Endothelial cell of umbilical vein (primary cell): Measurements from ENCODE around the gene LHX3. TPM values are rescaled to one million over a fixed set of nuclear protein-coding genes. Genes with fewer than 3 reads are reported as not detected.

Experiments
- BruUV-seq: library from RNA; stranded (reverse); fragments of 400-500 nt; replicated peaks from 2 replicates; lab custom pipeline; 2021; lab: Mats Ljungman, UMichigan
- CTCF ChIA-PET: fragments of 300-600, 350-600 bp; sonication (Branson Sonifier 250); formaldehyde crosslinking; loops from one replicate; lab custom pipeline; 2021; ENCODE audit warnings: antibody characterized with exemption, inconsistent platforms; lab: Charles Lee
- POLR2A ChIA-PET: fragments of 300-600, 350-600 bp; sonication (Branson Sonifier 250); formaldehyde crosslinking; loops from one replicate; lab custom pipeline; 2021; ENCODE audit warnings: antibody characterized with exemption, inconsistent platforms; lab: Charles Lee
- DNase-seq: peaks from one replicate; pipeline ENCODE4 v3.0.0-alpha.2; 2011; ENCODE audit warnings: low read depth, low spot score
- FAIRE-seq: peaks from 2 replicates; lab custom pipeline; 2011; peaks lifted over from hg19 to GRCh38; lab: Jason Lieb, UNC
- H2AFZ ChIP-seq: 2 replicates; pipeline ENCODE4 v1.6.0; 2012; ENCODE audit warnings: low read depth, low read length, control low read depth, inconsistent platforms
- H3K27ac ChIP-seq: 2 replicates; pipeline ENCODE4 v1.5.1; 2011; ENCODE audit warnings: low read depth, mild to moderate bottlenecking, control low read depth, low read length, moderate library complexity; ENCODE audit not compliant: insufficient read depth
- H3K27me3 ChIP-seq, 2 experiments: 2 replicates each; pipeline versions ENCODE4 v1.6.0 to v1.6.1; 2011; ENCODE audit warnings: low read length in 2 of 2, mixed read lengths in 1 of 2; ENCODE audit not compliant: control insufficient read depth in 2 of 2, insufficient read depth in 2 of 2
- H3K36me3 ChIP-seq, 2 experiments: 2 replicates in 1 of 2; 3 replicates in 1 of 2; pipeline ENCODE4 v1.5.1; 2011; ENCODE audit warnings: low read length in 2 of 2, mild to moderate bottlenecking in 1 of 2, moderate library complexity in 1 of 2; ENCODE audit not compliant: control insufficient read depth in 2 of 2, insufficient read depth in 2 of 2; ENCODE audit errors: extremely low read depth in 1 of 2
- H3K4me1 ChIP-seq: 3 replicates; pipeline ENCODE4 v1.5.1; 2011; ENCODE audit warnings: mild to moderate bottlenecking, low read length; ENCODE audit not compliant: control insufficient read depth, insufficient read depth; ENCODE audit errors: extremely low read depth
- H3K4me2 ChIP-seq: 2 replicates; pipeline ENCODE4 v1.6.1; 2011; ENCODE audit warnings: low read length, control low read depth, mixed read lengths; ENCODE audit not compliant: insufficient read depth
- H3K4me3 ChIP-seq, 3 experiments: fragments of 200-600 bp in 1 of 3; sonication (generic), shearing (Covaris generic) in 1 of 3; replicated peaks in 1 of 3; 2 replicates each; pipeline ENCODE4 v1.5.1; 2011 to 2016; ENCODE audit warnings: control low read depth in 3 of 3, low read length in 3 of 3, mild to moderate bottlenecking in 2 of 3, inconsistent platforms in 1 of 3, low read depth in 1 of 3, moderate library complexity in 1 of 3; ENCODE audit not compliant: insufficient read depth in 1 of 3
- H3K79me2 ChIP-seq: 2 replicates; pipeline ENCODE4 v1.6.0; 2012; ENCODE audit warnings: low read length, inconsistent platforms; ENCODE audit not compliant: control insufficient read depth, insufficient read depth
- H3K9ac ChIP-seq: replicated peaks from 2 replicates; pipeline ENCODE3; 2011; ENCODE audit warnings: low read length, control low read depth; ENCODE audit not compliant: insufficient read depth; ENCODE audit errors: extremely low read depth
- H3K9me1 ChIP-seq: replicated peaks from 3 replicates; pipeline ENCODE4 v1.6.0; 2011; ENCODE audit warnings: mild to moderate bottlenecking, low read length; ENCODE audit not compliant: control insufficient read depth, insufficient read depth; ENCODE audit errors: extremely low read depth
- H3K9me3 ChIP-seq: replicated peaks from 2 replicates; pipeline ENCODE4 v1.5.1; 2012; ENCODE audit warnings: low read length, inconsistent platforms; ENCODE audit not compliant: control insufficient read depth, insufficient read depth
- H4K20me1 ChIP-seq: replicated peaks from 2 replicates; pipeline ENCODE3; 2011; ENCODE audit warnings: mild to moderate bottlenecking, low read length; ENCODE audit not compliant: control insufficient read depth, insufficient read depth; ENCODE audit errors: extremely low read depth
- CTCF ChIP-seq, 2 donors: IDR thresholded peaks; 1 replicate in 1 of 2; 2 replicates in 1 of 2; pipeline ENCODE4 v1.5.1; 2011; ENCODE audit warnings: low read length in 2 of 2, mild to moderate bottlenecking in 2 of 2, moderate library complexity in 2 of 2, control low read depth in 1 of 2, inconsistent platforms in 1 of 2, low read depth in 1 of 2; ENCODE audit not compliant: insufficient read depth in 1 of 2; ENCODE audit errors: extremely low read depth in 1 of 2
- EZH2 ChIP-seq: IDR thresholded peaks from 2 replicates; pipeline ENCODE4 v1.6.1; 2012; ENCODE audit warnings: borderline replicate concordance, low read depth, mild to moderate bottlenecking, moderate library complexity, low read length, inconsistent platforms; ENCODE audit not compliant: severe bottlenecking
- FOS ChIP-seq: IDR thresholded peaks from 2 replicates; pipeline ENCODE4 v1.6.1; 2011; ENCODE audit warnings: mild to moderate bottlenecking, low read length, moderate library complexity, borderline replicate concordance; ENCODE audit not compliant: insufficient read depth
- GATA2 ChIP-seq: IDR thresholded peaks from 2 replicates; pipeline ENCODE4 v1.7.0; 2011; ENCODE audit warnings: low read depth, mild to moderate bottlenecking, moderate library complexity, mixed read lengths, low read length; ENCODE audit not compliant: insufficient read length, insufficient read depth
- JUN ChIP-seq: IDR thresholded peaks from 2 replicates; pipeline ENCODE4 v1.6.1; 2011; ENCODE audit warnings: borderline replicate concordance, low read depth; ENCODE audit not compliant: insufficient read length, insufficient read depth
- MYC ChIP-seq: IDR thresholded peaks from one replicate; pipeline ENCODE4 v1.6.1; 2011; ENCODE audit warnings: mild to moderate bottlenecking, low read depth, low read length
- POLR2A ChIP-seq: IDR thresholded peaks from 2 replicates; pipeline ENCODE4 v1.6.1; 2012; ENCODE audit warnings: low read depth, mild to moderate bottlenecking, control low read depth, low read length
- POLR2AphosphoS5 ChIP-seq: IDR thresholded peaks from 2 replicates; pipeline ENCODE4 v1.6.1; 2012; ENCODE audit warnings: low read depth, mild to moderate bottlenecking, control low read depth, low read length, moderate library complexity; ENCODE audit not compliant: insufficient read depth
- dilution Hi-C: fragments of 300-500 bp; cut with MboI; formaldehyde crosslinking; loops from one replicate; pipeline ENCODE4 v1.15.0; 2019; ENCODE audit warnings: low sequenced_read_pairs; ENCODE audit not compliant: extremely low pct_ligation_motif_present
- intact Hi-C: fragments of 100-400 bp; cut with micrococcal nuclease; formaldehyde crosslinking; loops from one replicate; pipeline ENCODE4 v1.10.0; 2022
- polyA plus RNA-seq, 4 experiments: library from polyadenylated mRNA; depleted of rRNA in 3 of 4; stranded (reverse) in 3 of 4; unstranded in 1 of 4; fragments of >200 nt; gene quantifications; 2 replicates each; pipeline versions ENCODE4 v1.2.1 to v1.2.3, GENCODE V29; 2011 to 2012; ENCODE audit warnings: missing spikeins in 1 of 4
- total RNA-seq: library from RNA; stranded (reverse); gene quantifications from 2 replicates; pipeline ENCODE4 v1.2.3, GENCODE V29; 2021
- TF ChIP-seq, protein P1 (sequence below): IDR thresholded peaks from 2 replicates; pipeline ENCODE4 v1.6.1; 2011; ENCODE audit not compliant: insufficient read depth, insufficient read length

The LHX3 gene
- total and polyA plus RNA-seq, 2 donors (not counting 3 experiments of a cell fraction or from before 2014, with no cell fraction given): not detected

DNA sequence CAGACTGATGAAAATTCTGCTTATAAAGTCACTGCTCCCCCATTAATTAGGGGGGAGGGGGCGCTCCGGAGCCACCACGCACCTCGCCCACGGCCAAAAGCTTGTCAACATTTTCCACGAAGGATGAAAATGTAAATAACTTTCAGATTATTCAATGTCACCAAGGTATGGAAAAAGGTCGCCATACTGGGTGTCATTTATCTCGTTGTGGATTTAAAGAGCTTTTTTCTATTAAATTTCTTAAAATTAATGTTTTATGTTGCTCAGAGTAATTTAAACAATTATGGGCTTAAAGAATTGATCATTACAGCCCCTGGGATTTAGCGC is 13.0 kb downstream of the LHX3 start:
- Histone ChIP-seq H3K9me1 (no peaks in the 10 kb centered on the region), H3K36me3 (no peaks in the 10 kb centered on the region), H3K4me3 (no peak overlapping the region), H3K4me2 (no peak overlapping the region), H3K9ac (no peak overlapping the region), H3K27me3 (peaks cover 49 to 66% of the 10 kb centered on the region in 2 experiments), H3K79me2 (no peaks in the 10 kb centered on the region), H3K9me3 (no peaks in the 10 kb centered on the region), H3K27ac (no peak overlapping the region), H3K4me1 (no peaks in the 10 kb centered on the region), H4K20me1 (no peaks in the 10 kb centered on the region), H2AFZ (no peak overlapping the region)
- ChIA-PET POLR2A (no interaction called here), CTCF (no interaction called here)
- dilution Hi-C loops: no loop called here
- no TSS peak for BruUV-seq
- intact Hi-C loops: no loop called here
- no peak for FAIRE-seq
- DNase-seq: no peak
- TF ChIP-seq POLR2A (no peak), MYC (no peak), JUN (no peak), POLR2AphosphoS5 (no peak), GATA2 (no peak), EZH2 (no peak), FOS (no peak), CTCF (IDR thresholded peaks at IDR 0.05; ENCODE audit: extremely low read depth in 1 of 2, insufficient read depth in 1 of 2, low read depth in 1 of 2, low read length in 2 of 2) (no peak)
- TF ChIP-seq, protein P1, sequence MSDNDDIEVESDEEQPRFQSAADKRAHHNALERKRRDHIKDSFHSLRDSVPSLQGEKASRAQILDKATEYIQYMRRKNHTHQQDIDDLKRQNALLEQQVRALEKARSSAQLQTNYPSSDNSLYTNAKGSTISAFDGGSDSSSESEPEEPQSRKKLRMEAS: no peak
